ENCODE results near the gene OR2AP1.

- TF ChIP-seq CTCF (IDR thresholded peaks at IDR 0.05): no peak
- TF ChIP-seq POLR2A (IDR thresholded peaks at IDR 0.05): no peak
Measured at GRCh38 chr12:55612646-55613045, 40.4 kb downstream of the OR2AP1 start.

All from thyroid gland (tissue), 4 donors.